OCI-LY3 (cell line): ENCODE data around the gene SLC6A4.

Experiments
- H2AFZ ChIP-seq: fragments of 200-600, 300-600 bp; shearing (Covaris generic); 2 replicates; pipeline ENCODE4 v1.6.0; 2014; ENCODE audit warnings: antibody characterized with exemption, low read depth, low read length
- H3K27ac ChIP-seq: fragments of 200-600, 300-600 bp; sonication (generic); 2 replicates; pipeline ENCODE4 v1.5.1; 2014; ENCODE audit warnings: mild to moderate bottlenecking, low read length, moderate library complexity, mixed read lengths
- H3K27me3 ChIP-seq: fragments of 200-600, 300-600 bp; sonication (generic); 2 replicates; pipeline ENCODE4 v1.6.1; 2014; ENCODE audit warnings: low read depth, low read length, mixed read lengths
- H3K36me3 ChIP-seq: fragments of 200-600, 300-600 bp; sonication (generic); replicated peaks from 2 replicates; pipeline ENCODE3; 2014; ENCODE audit warnings: low read depth, low read length, mixed read lengths
- H3K4me1 ChIP-seq: fragments of 300-600, 200-600 bp; sonication (generic); 2 replicates; pipeline ENCODE4 v1.6.1; 2014; ENCODE audit warnings: low read length, mixed read lengths
- H3K4me2 ChIP-seq: fragments of 200-600, 300-600 bp; sonication (generic); 2 replicates; pipeline ENCODE4 v1.6.1; 2014; ENCODE audit warnings: low read length, mixed read lengths
- H3K4me3 ChIP-seq: fragments of 300-600, 200-600 bp; sonication (generic); 2 replicates; pipeline ENCODE4 v1.5.1; 2014; ENCODE audit warnings: antibody characterized with exemption, mild to moderate bottlenecking, low read length, moderate library complexity
- H3K79me2 ChIP-seq: fragments of 300-600, 200-600 bp; shearing (Covaris generic); 2 replicates; pipeline ENCODE4 v1.6.1; 2014; ENCODE audit warnings: mild to moderate bottlenecking, low read length, mixed read lengths
- H3K9ac ChIP-seq: fragments of 300-600, 200-600 bp; shearing (Covaris generic); 2 replicates; pipeline ENCODE4 v1.6.0; 2014; ENCODE audit warnings: mild to moderate bottlenecking, low read length, moderate library complexity
- H3K9me3 ChIP-seq: fragments of 200-600, 300-600 bp; shearing (Covaris generic); 2 replicates; pipeline ENCODE4 v1.6.1; 2014; ENCODE audit warnings: low read length, mixed read lengths; ENCODE audit not compliant: insufficient read depth
- H4K20me1 ChIP-seq: fragments of 200-600, 300-600 bp; sonication (generic); 2 replicates; pipeline ENCODE4 v1.6.1; 2016; ENCODE audit warnings: low read length, mixed read lengths; ENCODE audit not compliant: insufficient read depth
- CTCF ChIP-seq: fragments of 200-600, 300-600 bp; sonication (generic); IDR thresholded peaks from 2 replicates; pipeline ENCODE4 v1.5.1; 2014; ENCODE audit warnings: antibody characterized with exemption, low read length, low read depth
- EZH2phosphoT487 ChIP-seq: fragments of 200-600 bp; shearing (Covaris generic); IDR thresholded peaks from 2 replicates; pipeline ENCODE4 v1.6.1; 2018; ENCODE audit warnings: antibody characterized with exemption, mixed run types, low read depth

Gene SLC6A4

GRCh38 chr17:30274887-30275286 is 39.4 kb upstream of the SLC6A4 start:
- no peak overlapping the region for H3K27ac ChIP-seq

GRCh38 chr17:30273373-30273772 is 37.9 kb upstream of the SLC6A4 start:
- H3K36me3 ChIP-seq: peaks cover 53% of the 10 kb centered on the region
- H3K9ac ChIP-seq: no peak overlapping the region
- H3K27ac ChIP-seq: no peak overlapping the region
- no peak overlapping the region for H2AFZ ChIP-seq
- no peaks in the 10 kb centered on the region for H3K4me1 ChIP-seq
- no peak overlapping the region for H3K4me3 ChIP-seq
- no peaks in the 10 kb centered on the region for H3K9me3 ChIP-seq
- no peak overlapping the region for H3K4me2 ChIP-seq
- TF ChIP-seq EZH2phosphoT487 (no peak), CTCF (no peak)
- H3K79me2 ChIP-seq: no peaks in the 10 kb centered on the region
- no peaks in the 10 kb centered on the region for H4K20me1 ChIP-seq
- H3K27me3 ChIP-seq: no peaks in the 10 kb centered on the region

More at GRCh38 chr17:30274887-30275286, 39.4 kb upstream of the SLC6A4 start:
- Histone ChIP-seq H3K4me2 (no peak overlapping the region), H3K4me3 (no peak overlapping the region), H3K4me1 (no peaks in the 10 kb centered on the region), H3K9me3 (no peaks in the 10 kb centered on the region), H4K20me1 (no peaks in the 10 kb centered on the region), H3K36me3 (peaks cover 55% of the 10 kb centered on the region), H3K27me3 (no peaks in the 10 kb centered on the region), H3K79me2 (no peaks in the 10 kb centered on the region), H2AFZ (no peak overlapping the region), H3K9ac (no peak overlapping the region)
- TF ChIP-seq EZH2phosphoT487: no peak
- TF ChIP-seq CTCF: no peak

GRCh38 chr17:30271102-30271501 is 35.6 kb upstream of the SLC6A4 start:
- no peak overlapping the region for H3K9ac ChIP-seq
- no peaks in the 10 kb centered on the region for H3K27me3 ChIP-seq
- TF ChIP-seq CTCF (no peak), EZH2phosphoT487 (no peak)
- H3K9me3 ChIP-seq: no peaks in the 10 kb centered on the region
- H2AFZ ChIP-seq: no peak overlapping the region
- H3K79me2 ChIP-seq: no peaks in the 10 kb centered on the region
- H3K4me3 ChIP-seq: no peak overlapping the region
- no peak overlapping the region for H3K27ac ChIP-seq
- no peaks in the 10 kb centered on the region for H4K20me1 ChIP-seq
- H3K4me2 ChIP-seq: no peak overlapping the region
- no peaks in the 10 kb centered on the region for H3K4me1 ChIP-seq
- H3K36me3 ChIP-seq: peaks cover 61% of the 10 kb centered on the region

GRCh38 chr17:30267625-30268024 is 32.1 kb upstream of the SLC6A4 start:
- TF ChIP-seq CTCF: no peak
- no peak for TF ChIP-seq EZH2phosphoT487
- H3K4me2 ChIP-seq: no peak overlapping the region
- no peak overlapping the region for H3K4me3 ChIP-seq
- H3K9me3 ChIP-seq: no peaks in the 10 kb centered on the region
- no peak overlapping the region for H2AFZ ChIP-seq
- no peaks in the 10 kb centered on the region for H4K20me1 ChIP-seq
- H3K4me1 ChIP-seq: no peaks in the 10 kb centered on the region
- no peak overlapping the region for H3K27ac ChIP-seq
- H3K9ac ChIP-seq: no peak overlapping the region
- H3K27me3 ChIP-seq: no peaks in the 10 kb centered on the region
- H3K79me2 ChIP-seq: no peaks in the 10 kb centered on the region
- H3K36me3 ChIP-seq: peaks cover 66% of the 10 kb centered on the region
